Measurements from ENCODE around the gene CHTF8.
"Not testable (repeated sequence)": the region's sequence is repeated elsewhere in the genome, so short reads cannot be mapped to it uniquely, and the experiment has no call there.

The CHTF8 gene

DNA sequence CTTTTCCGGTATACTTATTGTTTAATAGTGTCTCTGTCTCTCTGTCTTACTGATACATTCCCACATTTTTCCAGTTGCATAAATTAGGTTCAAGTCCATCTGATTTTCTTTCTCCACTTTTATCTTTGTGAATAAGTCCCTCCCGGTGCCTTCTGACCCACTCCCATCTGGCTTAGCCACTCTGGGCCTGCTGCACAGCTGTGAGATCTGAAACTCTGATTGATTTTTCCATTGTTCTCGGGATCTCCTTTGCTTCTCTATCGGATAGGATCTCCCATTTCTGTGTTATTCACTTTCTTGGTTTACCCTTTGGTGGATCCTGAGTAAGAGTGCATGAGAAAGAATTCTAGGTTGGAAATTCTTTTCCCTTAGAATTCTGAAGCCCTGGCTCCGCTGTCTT, 8.6 kb upstream of the CHTF8 start:
- intact Hi-C loops (cut with DNase I) = no loop called here
- no peak for DNase-seq

DNA sequence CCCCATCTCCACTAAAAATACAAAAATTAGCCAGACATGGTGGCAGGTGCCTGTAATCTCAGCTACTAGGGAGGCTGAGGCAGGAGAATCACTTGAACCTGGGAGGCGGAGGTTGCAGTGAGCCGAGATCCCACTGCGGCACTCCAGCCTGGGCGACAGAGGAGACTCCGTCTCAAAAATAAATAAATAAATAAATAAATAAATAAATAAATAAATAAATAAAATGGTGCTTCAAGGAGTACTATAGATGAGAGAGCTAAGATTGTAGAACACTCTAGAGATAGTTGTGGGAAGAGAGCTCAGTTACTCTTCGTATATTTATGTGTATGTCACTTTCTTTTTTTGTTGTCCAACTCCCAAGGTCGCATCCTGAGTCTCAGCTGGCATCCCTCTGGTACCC, 7.1 kb upstream of the CHTF8 start:
- DNase-seq; intact Hi-C loops (cut with DNase I): not testable (repeated sequence)

DNA sequence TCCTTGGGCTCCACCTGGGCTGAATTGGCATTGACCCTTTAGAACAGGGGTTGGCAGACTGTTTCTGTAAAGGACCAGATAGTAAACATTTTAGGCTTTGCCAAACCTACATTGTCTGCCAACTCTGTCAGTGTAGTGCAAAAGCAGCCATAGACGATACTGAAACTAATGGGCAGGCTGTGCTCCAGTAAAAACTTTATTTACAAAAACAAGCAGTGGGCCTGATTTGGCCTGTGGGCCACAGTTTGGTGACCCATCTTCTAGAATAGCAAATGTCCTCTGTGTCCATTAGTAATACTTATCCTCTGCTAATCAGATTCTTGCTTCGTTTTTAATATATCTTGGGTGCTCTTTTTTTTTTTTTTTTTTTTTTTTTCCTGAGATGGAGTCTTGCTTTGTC, 6.2 kb upstream of the CHTF8 start:
- intact Hi-C loops (cut with DNase I) = no loop called here
- DNase-seq = no peak

DNA sequence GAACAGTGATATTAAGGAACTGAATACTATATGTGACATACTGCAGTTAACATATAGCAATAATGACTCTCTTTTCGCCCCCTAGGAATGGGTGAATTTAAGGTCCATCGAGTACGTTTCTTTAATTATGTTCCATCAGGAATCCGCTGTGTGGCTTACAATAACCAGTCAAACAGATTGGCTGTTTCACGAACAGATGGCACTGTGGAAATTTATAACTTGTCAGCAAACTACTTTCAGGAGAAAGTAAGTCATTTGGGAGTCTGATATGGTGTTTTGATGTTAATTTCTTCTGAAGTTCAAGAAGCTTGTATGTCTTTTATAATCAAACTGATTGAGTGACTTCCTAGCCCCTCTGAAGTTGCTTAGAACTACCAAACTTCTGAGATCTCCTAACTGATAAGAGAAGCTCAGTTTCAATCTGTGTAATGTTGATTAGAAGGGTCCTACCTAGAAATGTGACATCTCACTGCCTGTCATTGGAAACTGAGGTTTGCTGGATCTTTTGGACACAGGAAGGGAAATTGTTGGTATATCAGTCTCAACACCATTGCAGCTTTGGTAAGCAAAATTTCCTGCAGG, 1.1 kb upstream of the CHTF8 start:
- intact Hi-C loops (cut with DNase I) = no loop called here
- DNase-seq = no peak

DNA sequence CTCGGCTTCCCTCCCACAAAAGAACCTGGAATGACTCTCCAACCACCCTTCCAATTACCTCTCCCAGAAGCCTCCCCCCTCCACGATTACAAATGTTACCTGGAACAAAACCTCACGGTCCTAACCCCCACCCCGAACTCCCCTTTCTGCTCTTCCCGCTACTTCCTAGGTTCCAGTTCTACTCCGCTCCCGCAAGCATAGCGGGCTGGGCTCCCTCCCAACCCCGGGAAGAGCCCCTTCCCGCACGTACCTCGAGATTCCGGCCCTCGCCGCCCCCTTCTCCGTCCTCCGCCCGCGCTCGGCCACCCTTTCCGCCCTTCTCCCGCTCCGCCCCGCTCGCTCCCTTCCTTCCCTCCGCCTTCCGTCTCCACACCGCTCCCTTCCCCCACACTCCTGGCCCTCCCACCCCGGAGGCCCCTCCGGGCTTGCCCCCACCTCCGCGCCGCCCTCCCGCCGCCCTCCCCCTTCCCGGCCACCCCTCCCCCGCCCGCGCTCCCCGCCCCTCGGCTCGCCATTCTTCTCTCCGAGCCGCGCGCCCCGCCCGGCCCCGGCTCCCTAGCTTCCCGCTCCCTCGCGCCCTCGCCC, 457 bp downstream of the CHTF8 start:
- intact Hi-C loops (cut with DNase I) = no loop called here
- DNase-seq = peak in 7 of 10 donors; percentile 35 to 90 (median 54)

DNA sequence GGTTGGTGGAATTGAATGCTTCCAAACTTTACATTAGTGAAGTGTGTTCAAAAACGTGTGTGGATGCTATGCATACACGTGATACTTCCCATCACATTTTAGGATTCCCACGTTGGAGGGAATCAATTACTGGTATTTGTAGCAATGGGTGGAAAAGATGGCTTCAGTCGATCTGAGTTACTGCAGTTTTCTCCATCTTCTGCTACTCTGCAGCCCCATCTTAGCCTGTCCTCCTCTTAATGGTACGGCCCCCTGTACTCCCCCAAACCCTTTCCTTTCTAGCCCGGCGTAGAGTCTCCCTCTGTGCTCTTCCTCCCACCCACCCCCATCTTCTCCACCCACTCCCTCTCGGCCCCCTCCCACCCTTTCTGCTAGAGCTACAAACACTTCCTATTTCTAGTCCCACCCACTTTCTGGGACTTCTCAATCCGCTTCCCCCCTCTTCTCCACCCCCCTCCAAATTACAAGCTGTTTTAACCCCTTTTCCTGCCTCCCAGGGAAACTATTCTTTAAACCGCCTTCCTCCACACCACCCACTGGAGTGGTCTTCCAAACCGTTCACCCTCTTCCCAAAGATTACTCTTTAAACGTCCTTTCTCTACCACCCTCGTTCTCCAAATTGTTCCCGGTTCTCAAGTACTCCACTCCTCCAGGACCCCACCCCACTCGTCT, 1.1 kb downstream of the CHTF8 start:
- DNase-seq = no peak
- intact Hi-C loops (cut with DNase I) = no loop called here

DNA sequence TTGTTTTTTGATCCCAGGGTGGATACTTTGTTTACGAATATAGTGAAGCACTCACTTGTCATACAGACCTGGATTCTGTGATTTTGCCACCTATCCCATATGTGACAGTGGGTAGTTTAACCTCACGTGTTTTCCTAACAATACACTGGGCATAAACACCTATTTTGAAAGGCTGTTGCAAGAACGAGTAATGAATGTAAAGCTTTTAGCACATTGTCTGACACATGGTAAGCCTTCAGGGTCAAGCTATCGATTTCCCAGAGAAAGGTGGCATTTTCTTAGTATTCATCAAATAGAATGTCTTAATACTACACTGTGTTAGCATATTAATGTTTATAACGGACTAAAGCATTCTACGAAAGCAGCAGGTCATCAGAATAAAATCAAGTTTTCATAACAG, 1.9 kb downstream of the CHTF8 start:
- no peak for DNase-seq
- intact Hi-C loops (cut with DNase I) = no loop called here

DNA sequence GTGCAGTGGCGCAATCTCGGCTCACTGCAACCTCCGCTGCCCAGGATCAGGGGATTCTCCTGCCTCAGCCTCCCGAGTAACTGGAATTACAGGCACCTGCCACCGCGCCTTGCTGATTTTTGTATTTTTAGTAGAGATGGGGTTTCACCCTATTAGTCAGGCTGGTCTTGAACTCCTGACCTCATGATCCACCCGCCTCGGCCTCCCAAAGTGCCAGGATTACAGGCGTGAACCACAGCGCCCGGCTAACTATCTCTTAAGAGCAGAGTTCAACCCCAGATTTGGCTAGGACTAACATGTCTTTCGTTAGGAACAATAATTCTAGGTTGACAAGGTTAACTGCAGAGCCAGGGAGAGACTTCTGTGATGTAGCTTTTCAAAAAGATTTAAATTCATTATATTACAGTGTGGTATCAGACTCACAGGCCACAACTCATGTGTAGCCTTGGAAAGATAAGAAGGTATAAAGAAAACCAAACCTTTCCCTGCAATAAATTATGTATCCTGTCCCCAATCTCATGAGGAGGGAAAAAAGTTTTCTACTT, 4.3 kb downstream of the CHTF8 start:
- intact Hi-C loops (cut with DNase I) = no loop called here
- no peak for DNase-seq

DNA sequence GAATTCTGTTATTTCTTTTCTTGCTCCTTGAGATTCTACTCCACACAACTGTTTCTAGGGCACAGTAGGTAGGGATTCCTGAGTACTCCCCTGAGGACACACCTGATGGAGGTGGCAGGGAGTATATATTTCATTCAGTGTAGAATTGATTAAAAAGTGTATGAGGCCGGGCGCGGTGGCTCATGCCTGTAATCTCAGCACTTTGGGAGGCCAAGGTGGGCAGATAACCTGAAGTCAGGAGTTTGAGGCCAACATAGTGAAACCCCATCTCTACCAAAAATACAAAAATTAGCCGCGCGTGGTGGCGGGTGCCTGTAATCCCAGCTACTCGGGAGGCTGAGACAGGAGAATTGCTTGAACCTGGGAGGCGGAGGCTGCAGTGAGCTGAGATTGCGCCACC, 5.6 kb downstream of the CHTF8 start:
- intact Hi-C loops (cut with DNase I); DNase-seq: not testable (repeated sequence)

DNA sequence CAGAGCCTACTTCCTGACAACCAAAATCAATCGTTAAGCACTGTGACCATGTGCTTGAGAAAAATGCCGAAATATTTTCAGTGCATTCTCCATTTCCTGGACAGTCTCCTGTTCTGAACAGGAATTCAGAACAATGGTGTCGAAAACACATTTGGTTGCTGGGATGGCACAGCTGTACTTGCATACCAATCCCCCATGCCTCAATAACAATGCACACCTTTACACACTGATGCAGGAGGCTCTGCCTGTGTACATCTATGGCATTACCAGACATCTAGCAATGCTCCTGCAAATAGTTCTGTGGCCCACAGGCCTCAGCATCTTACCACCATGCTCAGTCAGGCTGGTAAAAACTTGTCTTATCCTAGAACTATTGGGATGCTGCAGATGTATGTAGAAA, 6.2 kb downstream of the CHTF8 start:
- intact Hi-C loops (cut with DNase I) = no loop called here
- DNase-seq = no peak

DNA sequence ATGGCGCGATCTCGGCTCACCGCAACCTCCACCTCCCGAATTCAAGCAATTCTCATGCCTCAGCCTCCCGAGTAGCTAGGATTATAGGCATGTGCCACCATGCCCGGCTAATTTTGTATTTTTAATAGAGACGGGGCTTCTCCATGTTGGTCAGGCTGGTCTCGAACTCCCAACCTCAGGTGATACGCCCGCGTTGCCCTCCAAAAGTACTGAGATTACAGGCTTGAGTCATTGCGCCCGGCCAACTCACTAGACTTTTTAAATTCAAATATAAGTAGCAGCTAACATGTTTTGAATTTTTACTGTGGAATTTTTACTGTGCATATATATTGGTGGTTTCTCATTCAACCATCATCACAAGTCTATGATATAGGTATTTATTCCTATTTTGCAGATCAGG, 7.4 kb downstream of the CHTF8 start:
- DNase-seq = not testable (repeated sequence)
- intact Hi-C loops (cut with DNase I) = loop anchor here (1.0 to 5.0 kb wide), 3 partner anchors 223 to 596 kb away; no protein-coding TSS in a partner anchor

DNA sequence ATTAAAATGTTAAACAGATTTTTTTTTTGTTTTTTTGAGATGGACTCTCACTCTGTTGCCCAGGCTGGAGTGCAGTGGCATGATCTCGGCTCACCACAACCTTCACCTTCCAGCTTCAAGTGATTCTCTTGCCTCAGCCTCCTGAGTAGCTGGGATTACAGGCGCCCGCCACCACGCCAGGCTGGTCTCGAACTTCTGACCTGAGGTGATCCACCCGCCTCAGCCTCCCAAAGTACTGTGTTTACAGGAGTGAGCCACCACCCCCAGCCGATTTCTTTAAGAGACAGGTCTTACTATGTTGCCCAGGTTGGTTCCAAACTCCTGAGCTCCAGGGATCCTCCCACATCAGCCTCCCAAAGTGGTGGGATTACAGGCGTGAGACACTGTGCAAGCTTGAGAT, 8.0 kb downstream of the CHTF8 start:
- DNase-seq = not testable (repeated sequence)
- intact Hi-C loops (cut with DNase I) = loop anchor here (1.0 to 5.0 kb wide), 3 partner anchors 222 to 596 kb away; no protein-coding TSS in a partner anchor

DNA sequence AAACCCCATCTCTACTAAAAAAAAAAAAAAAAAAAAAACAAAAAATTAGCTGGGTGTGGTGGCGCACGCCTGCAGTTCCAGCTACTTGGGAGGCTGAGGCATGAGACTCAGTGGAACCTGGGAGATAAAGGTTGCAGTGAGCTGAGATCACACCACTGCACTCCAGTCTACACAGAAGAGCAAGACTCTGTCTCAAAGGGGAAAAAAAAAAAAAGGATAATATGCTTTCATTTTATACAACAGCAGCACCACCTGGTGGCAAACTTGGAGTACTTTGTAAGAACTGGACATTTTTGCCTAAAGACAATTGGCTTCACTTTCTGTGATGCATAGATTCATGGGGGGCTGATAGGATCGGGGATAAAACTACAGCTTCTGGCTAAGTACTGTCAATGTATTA, 8.5 kb downstream of the CHTF8 start:
- DNase-seq = peak in 2 of 10 donors; percentile 42 to 45
- intact Hi-C loops (cut with DNase I) = loop anchor here (1.0 to 5.0 kb wide), 3 partner anchors 222 to 595 kb away; no protein-coding TSS in a partner anchor

DNA sequence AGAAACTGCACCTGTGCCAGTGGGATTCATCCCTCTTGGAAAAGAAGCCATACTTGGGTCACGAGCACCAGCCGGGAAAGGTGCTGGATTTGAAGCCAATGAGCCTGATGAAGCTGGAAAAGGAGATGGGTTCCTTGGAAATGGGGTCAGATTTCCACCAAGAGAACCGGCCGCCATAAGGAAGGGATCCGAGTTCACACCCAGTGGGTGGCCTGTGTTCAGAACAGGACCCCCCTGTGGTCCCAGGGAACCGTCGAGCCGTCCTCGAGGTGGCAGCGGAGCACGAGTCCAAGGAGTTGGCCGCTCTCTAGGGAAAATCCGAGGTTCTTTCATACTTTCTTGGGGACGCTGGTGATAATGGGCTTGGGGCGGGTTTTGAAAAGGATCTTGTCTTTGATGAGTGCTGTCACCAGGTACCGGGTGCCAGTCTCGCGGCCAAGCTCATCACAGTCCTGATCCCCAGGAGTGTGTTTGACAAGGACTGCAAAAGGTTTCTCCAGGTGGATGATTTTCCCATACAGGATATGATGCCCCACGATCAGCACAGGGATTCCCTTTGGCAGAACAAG, 12.2 kb downstream of the CHTF8 start:
- no peak for DNase-seq
- intact Hi-C loops (cut with DNase I) = loop anchor here (5.0 kb wide), 1 partner anchor 273 kb away; no protein-coding TSS in a partner anchor

DNA sequence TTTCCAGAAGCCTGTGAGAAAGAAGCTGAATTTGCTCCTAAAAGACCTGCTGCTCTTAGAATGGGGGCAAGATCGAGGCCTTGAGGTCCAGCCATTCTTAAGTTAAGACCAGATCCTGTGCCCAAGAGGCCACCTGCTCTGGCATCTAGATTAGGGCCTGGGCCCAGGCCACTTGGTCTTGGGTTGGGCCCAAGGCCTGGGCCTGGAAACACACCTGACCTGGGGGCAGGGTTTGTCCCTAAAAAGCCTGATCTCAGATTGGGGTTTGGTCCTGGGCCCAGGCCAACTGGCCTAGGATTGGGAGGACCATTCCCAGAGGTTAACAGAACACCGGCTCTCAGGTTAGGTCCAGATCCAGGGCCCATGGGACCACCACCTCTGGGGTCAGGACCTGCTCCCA, 12.9 kb downstream of the CHTF8 start:
- intact Hi-C loops (cut with DNase I) = no loop called here
- no peak for DNase-seq

DNA sequence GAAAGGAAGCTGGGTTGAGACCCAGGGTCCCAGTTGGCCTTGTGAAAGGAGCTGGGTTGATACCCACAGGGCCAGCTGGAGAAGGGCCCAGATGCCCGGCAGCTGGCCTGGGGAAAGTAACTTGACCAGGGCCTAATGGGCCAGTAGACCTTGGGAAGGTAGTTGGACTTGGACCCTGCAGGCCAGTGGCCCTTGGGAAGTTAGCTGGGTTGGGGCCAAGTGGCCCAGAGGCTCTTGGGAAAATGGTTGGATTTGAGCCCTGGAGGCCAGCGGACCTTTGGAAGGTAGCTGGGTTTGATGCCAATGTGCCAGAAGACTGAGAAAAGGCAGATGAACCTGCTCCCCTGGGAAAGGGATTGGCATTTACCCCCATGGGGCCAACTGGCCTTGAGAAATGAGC, 13.4 kb downstream of the CHTF8 start:
- intact Hi-C loops (cut with DNase I) = no loop called here

DNA sequence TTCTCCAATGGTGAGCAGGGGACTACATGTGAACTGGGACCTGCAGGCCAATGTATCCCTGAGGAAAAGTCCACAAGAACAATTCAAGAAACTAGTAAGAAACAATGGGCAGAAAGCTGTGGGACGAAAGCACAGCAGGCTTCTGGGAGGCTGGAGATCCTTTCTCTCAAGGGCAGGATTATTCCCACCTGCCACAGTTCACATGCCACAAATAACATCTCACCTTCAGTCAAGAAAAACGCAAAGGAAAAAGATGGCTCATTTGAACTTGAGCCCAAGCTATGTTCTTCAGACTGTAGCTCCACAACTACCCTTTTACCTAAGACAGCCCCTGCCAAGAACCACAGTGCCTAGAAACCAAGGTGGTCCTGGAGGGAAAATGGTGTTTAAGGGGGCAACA, 13.9 kb downstream of the CHTF8 start:
- intact Hi-C loops (cut with DNase I) = no loop called here

More for the DNA sequence above, 13.4 kb downstream of the CHTF8 start:
- DNase-seq = no peak

DNA sequence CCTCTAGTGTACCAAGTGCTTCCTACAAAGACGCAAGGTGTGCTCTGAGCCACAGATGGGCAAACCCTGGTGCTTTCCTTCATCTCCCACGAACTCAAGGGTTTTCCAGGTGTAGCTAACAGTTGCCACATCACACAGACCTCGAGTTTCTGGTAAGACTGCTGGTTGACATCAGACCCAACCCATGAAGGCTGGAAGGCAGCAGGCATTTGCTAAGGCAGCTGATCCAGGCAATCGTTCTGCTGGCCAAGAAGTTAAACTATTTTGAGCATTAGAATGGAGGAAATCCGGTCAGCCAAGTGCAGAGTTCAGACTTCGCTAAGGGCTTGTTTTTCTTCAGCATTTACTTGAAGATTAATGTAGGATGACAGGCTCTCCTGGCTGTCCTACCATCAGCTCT, 15.5 kb downstream of the CHTF8 start:
- intact Hi-C loops (cut with DNase I) = no loop called here
- DNase-seq = no peak

More for the DNA sequence above, 13.9 kb downstream of the CHTF8 start:
- no peak for DNase-seq

DNA sequence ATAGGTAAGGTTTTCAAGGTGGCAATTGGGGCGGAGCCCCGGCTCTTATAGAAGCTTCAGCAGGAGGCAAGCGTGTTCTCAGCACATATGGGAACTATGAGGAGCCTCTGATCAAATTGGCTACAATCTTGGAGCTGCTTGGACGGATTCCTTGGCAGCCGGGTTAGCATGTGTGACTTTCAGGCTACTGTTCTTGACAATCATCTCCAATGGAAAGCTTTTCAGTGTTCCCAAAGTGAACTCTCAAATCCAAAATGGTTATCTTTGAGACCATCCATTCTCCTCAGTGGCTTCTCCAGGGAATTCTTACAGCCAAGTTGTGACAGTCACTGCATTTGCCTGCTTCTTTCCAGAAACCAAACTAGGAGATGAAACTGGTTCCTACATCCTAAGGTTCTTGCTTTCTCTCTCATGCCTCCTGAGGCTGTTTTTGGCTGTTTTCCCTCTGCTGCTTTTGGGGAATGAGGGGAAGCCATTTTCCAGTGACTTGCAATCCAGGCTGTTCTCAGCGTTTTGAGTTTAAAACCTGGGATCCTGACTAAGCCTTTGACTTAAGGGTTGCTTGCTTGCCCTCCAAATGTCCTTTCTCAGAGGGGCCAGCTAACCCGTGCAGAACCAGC, 16.0 kb downstream of the CHTF8 start:
- intact Hi-C loops (cut with DNase I) = no loop called here
- DNase-seq = no peak

DNA sequence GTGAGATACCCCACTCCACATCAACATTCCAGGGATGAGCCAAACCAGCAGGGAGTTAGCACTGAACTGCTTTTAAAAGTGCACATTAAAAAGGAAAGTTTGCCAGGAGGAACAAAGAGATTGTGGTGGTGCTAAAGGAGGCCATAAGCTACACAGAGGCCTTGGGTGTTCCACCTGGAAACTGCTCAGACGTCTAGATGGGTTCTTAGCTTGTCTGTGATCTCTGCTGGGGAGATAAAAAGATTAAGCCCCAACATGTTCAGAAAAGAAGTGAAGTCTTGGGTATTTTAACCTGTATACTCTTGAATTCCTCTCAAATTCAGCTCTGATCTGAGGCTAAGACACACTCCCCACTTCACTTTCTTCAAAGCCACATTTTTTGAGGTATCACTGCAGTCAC, 16.6 kb downstream of the CHTF8 start:
- no peak for DNase-seq
- intact Hi-C loops (cut with DNase I) = no loop called here

DNA sequence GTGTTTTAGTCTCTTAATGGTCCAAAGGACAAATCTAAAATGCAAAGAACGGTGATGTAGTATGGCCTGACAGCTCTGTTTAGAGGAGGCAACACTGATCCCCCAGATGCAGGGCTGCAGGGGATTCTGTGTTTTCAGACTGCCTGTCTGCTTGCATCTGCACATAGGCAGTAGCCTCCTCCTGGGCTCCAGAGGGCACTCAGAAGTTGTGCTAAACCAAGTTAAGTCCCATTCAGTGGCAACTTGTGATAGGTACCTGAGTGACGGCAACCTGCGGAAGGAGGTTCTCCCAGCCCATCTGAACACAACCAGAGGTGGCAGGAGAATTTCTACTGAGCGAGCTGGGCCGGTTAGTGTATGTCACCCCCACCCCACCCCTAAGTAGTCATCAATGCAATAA, 17.0 kb downstream of the CHTF8 start:
- DNase-seq = no peak
- intact Hi-C loops (cut with DNase I) = no loop called here

All from posterior cingulate gyrus (tissue), 11 donors.